CD14-positive monocyte (primary cell): ENCODE results near the gene DENND2D. TPM values are rescaled to one million over a fixed set of nuclear protein-coding genes. Genes with fewer than 3 reads are reported as not detected.

ENCODE experiments used
- DNase-seq, 3 donors: peaks; one replicate each; pipeline ENCODE4 v3.0.0-alpha.2; 2011 to 2022
- H2AFZ ChIP-seq: 2 replicates; pipeline ENCODE4 v1.6.0; 2012; ENCODE audit warnings: mild to moderate bottlenecking, low read depth, low read length, inconsistent platforms; ENCODE audit not compliant: insufficient read depth, poor library complexity, severe bottlenecking
- H3K27ac ChIP-seq, 2 donors: 1 replicate in 1 of 2; 2 replicates in 1 of 2; pipeline ENCODE4 v1.5.1; 2012 to 2013; ENCODE audit warnings: low read length in 2 of 2, control low read depth in 1 of 2, inconsistent platforms in 1 of 2, low read depth in 1 of 2, mild to moderate bottlenecking in 1 of 2
- H3K27me3 ChIP-seq, 2 donors: one replicate each; pipeline versions ENCODE4 v1.6.0 to v1.6.1; 2011 to 2013; ENCODE audit warnings: low read length in 2 of 2; ENCODE audit not compliant: control insufficient read depth in 2 of 2, insufficient read depth in 2 of 2
- H3K36me3 ChIP-seq, 2 donors: replicated peaks in 1 of 2; 1 replicate in 1 of 2; 2 replicates in 1 of 2; pipeline versions ENCODE4 v1.5.1 to v1.6.1; 2012 to 2013; ENCODE audit warnings: low read length in 2 of 2, control low read depth in 1 of 2, inconsistent platforms in 1 of 2, mild to moderate bottlenecking in 1 of 2; ENCODE audit not compliant: insufficient read depth in 2 of 2, control insufficient read depth in 1 of 2
- H3K4me1 ChIP-seq, 2 donors: 1 replicate in 1 of 2; 2 replicates in 1 of 2; pipeline versions ENCODE4 v1.5.1 to v1.6.1; 2012 to 2013; ENCODE audit warnings: low read length in 2 of 2, control low read depth in 1 of 2, inconsistent platforms in 1 of 2, mild to moderate bottlenecking in 1 of 2, moderate library complexity in 1 of 2; ENCODE audit not compliant: insufficient read depth in 2 of 2, control insufficient read depth in 1 of 2
- H3K4me2 ChIP-seq: replicated peaks from 2 replicates; pipeline ENCODE3; 2012; ENCODE audit warnings: low read length, moderate library complexity, mild to moderate bottlenecking; ENCODE audit not compliant: poor library complexity, severe bottlenecking; ENCODE audit errors: extremely low read depth
- H3K4me3 ChIP-seq, 3 experiments: fragments of 200-600 bp in 1 of 3; sonication (generic) in 1 of 3; replicated peaks in 1 of 3; 1 replicate in 2 of 3; 2 replicates in 1 of 3; pipeline ENCODE4 v1.5.1; 2011 to 2013; ENCODE audit warnings: low read length in 3 of 3, mild to moderate bottlenecking in 3 of 3, control low read depth in 2 of 3, low read depth in 2 of 3, inconsistent platforms in 1 of 3, moderate library complexity in 1 of 3
- H3K79me2 ChIP-seq: 2 replicates; pipeline ENCODE4 v1.6.0; 2012; ENCODE audit warnings: mild to moderate bottlenecking, control low read depth, inconsistent platforms, low read length, moderate library complexity; ENCODE audit not compliant: insufficient read depth
- H3K9ac ChIP-seq: 2 replicates; pipeline ENCODE4 v1.6.0; 2017; ENCODE audit warnings: low read length, mild to moderate bottlenecking; ENCODE audit not compliant: insufficient read depth, poor library complexity, severe bottlenecking
- H3K9me3 ChIP-seq, 2 donors: replicated peaks in 1 of 2; 1 replicate in 1 of 2; 2 replicates in 1 of 2; pipeline versions ENCODE4 v1.5.1 to v1.6.1; 2012 to 2013; ENCODE audit warnings: low read length in 2 of 2, control low read depth in 1 of 2; ENCODE audit not compliant: control insufficient read depth in 1 of 2, insufficient read depth in 1 of 2
- H4K20me1 ChIP-seq: 2 replicates; pipeline ENCODE4 v1.6.0; 2012; ENCODE audit warnings: mild to moderate bottlenecking, low read length, control low read depth, moderate library complexity; ENCODE audit not compliant: insufficient read depth
- H3K27ac Mint-ChIP-seq, 7 donors: one replicate each; pipeline ENCODE4 v1.8.0; 2020; ENCODE audit warnings: mild to moderate bottlenecking in 7 of 7, mixed read lengths in 7 of 7, moderate library complexity in 6 of 7, inconsistent platforms in 2 of 7
- H3K27me3 Mint-ChIP-seq, 3 donors: one replicate each; pipeline ENCODE4 v1.8.0; 2021 to 2022; ENCODE audit warnings: low read depth in 3 of 3, mild to moderate bottlenecking in 3 of 3, mixed read lengths in 3 of 3, moderate library complexity in 3 of 3, inconsistent platforms in 1 of 3
- H3K36me3 Mint-ChIP-seq, 2 donors: one replicate each; pipeline ENCODE4 v1.8.0; 2020; ENCODE audit warnings: mixed read lengths in 2 of 2, inconsistent platforms in 1 of 2, mild to moderate bottlenecking in 1 of 2
- H3K4me1 Mint-ChIP-seq: one replicate; pipeline ENCODE4 v1.8.0; 2020; ENCODE audit warnings: mild to moderate bottlenecking, mixed read lengths
- H3K4me3 Mint-ChIP-seq, 2 donors: one replicate each; pipeline ENCODE4 v1.8.0; 2020; ENCODE audit warnings: mild to moderate bottlenecking in 2 of 2, mixed read lengths in 2 of 2, moderate library complexity in 1 of 2
- H3K9me3 Mint-ChIP-seq, 7 donors: one replicate each; pipeline ENCODE4 v1.8.0; 2020 to 2022; ENCODE audit warnings: mixed read lengths in 7 of 7, mild to moderate bottlenecking in 6 of 7, moderate library complexity in 6 of 7, inconsistent platforms in 2 of 7
- CTCF ChIP-seq: fragments of 200-600 bp; IDR thresholded peaks from one replicate; pipeline ENCODE4 v1.8.0; 2022; ENCODE audit warnings: antibody characterized with exemption, mild to moderate bottlenecking
- WGBS: methylation state at CpG from one replicate; pipeline ENCODE4 v1.1.5; 2013; ENCODE audit warnings: missing lambda C conversion rate; ENCODE audit not compliant: insufficient coverage; 5-methylcytosine and 5-hydroxymethylcytosine counted together
- intact Hi-C, 2 donors: fragments of 100-400 bp; cut with micrococcal nuclease; formaldehyde crosslinking; loops; one replicate each; pipeline versions ENCODE4 v1.15.0 to v1.15.1; 2023
- polyA plus RNA-seq, 3 donors: library from polyadenylated mRNA; depleted of rRNA in 1 of 3; unstranded in 2 of 3; stranded (reverse) in 1 of 3; fragments of 300-500 nt in 2 of 3; fragments of >200 nt in 1 of 3; fragmentation: Illumina TruSeq in 2 of 3; gene quantifications; 1 replicate in 2 of 3; 2 replicates in 1 of 3; pipeline ENCODE4 v1.2.3, GENCODE V29; 2012 to 2021

The DENND2D gene
- polyA plus RNA-seq, 3 donors, result 19.1 to 24.0 (median 22.4) TPM

GRCh38 chr1:111193712-111194480 lies 6.5 kb downstream of the DENND2D start:
- Histone ChIP-seq H2AFZ (no peak overlapping the region), H3K9me3 (no peaks in the 10 kb centered on the region), H4K20me1 (no peaks in the 10 kb centered on the region), H3K36me3 (peaks cover 22 to 74% of the 10 kb centered on the region in 2 donors), H3K4me1 (peaks cover 87 to 94% of the 10 kb centered on the region in 2 donors), H3K4me3 (peak overlapping the region in 1 of 3 experiments; percentile 52), H3K4me2 (peak overlapping the region; percentile 61), H3K79me2 (peaks cover 5% of the 10 kb centered on the region), H3K27ac (peak overlapping the region; percentile 79 to 86), H3K27me3 (no peaks in the 10 kb centered on the region), H3K9ac (no peak overlapping the region)
- H3K36me3 Mint-ChIP-seq, result peaks cover 79 to 83% of the 10 kb centered on the region in 2 donors
- no peaks in the 10 kb centered on the region for H3K27me3 Mint-ChIP-seq
- H3K9me3 Mint-ChIP-seq, result peaks cover 0 to 2% (median 0%) of the 10 kb centered on the region in 7 donors
- TF ChIP-seq CTCF, result no peak
- peak overlapping the region in 1 of 2 donors; percentile 78 for H3K4me3 Mint-ChIP-seq
- intact Hi-C loops, result loop anchor here in 1 of 2 donors (5.0 kb wide), 1 partner anchor 52 kb away; the partner anchor contains the start of genes CEPT1 and DRAM2
- no peak for DNase-seq
- H3K4me1 Mint-ChIP-seq, result peaks cover 82% of the 10 kb centered on the region
- H3K27ac Mint-ChIP-seq, result peak overlapping the region; percentile 82 to 97 (median 91)
- WGBS, result 100% methylated on average over 1 of the region's 3 CpGs

GRCh38 chr1:111192658-111193519 lies 7.6 kb downstream of the DENND2D start:
- Histone ChIP-seq H3K36me3 (peaks cover 32 to 78% of the 10 kb centered on the region in 2 donors), H3K9me3 (no peaks in the 10 kb centered on the region), H3K4me2 (peak overlapping the region; percentile 61), H3K4me1 (peaks cover 77 to 90% of the 10 kb centered on the region in 2 donors), H4K20me1 (no peaks in the 10 kb centered on the region), H3K79me2 (no peaks in the 10 kb centered on the region), H2AFZ (peak overlapping the region; percentile 14), H3K4me3 (peak overlapping the region in 1 of 3 experiments; percentile 52), H3K27me3 (no peaks in the 10 kb centered on the region), H3K9ac (peak overlapping the region; percentile 20), H3K27ac (peak overlapping the region; percentile 79 to 86)
- DNase-seq, result peak; percentile 65 to 96 (median 86)
- Mint-ChIP-seq H3K27me3 (no peaks in the 10 kb centered on the region), H3K4me1 (peaks cover 71% of the 10 kb centered on the region), H3K36me3 (peaks cover 80 to 83% of the 10 kb centered on the region in 2 donors), H3K27ac (peak overlapping the region; percentile 82 to 97 (median 91)), H3K4me3 (peak overlapping the region; percentile 24 to 78), H3K9me3 (peaks cover 0 to 2% (median 0%) of the 10 kb centered on the region in 7 donors)
- intact Hi-C loops, result loop anchor here in 1 of 2 donors (5.0 kb wide), 1 partner anchor 51 kb away; the partner anchor contains the start of genes CEPT1 and DRAM2
- TF ChIP-seq CTCF, result no peak
- 66% methylated on average over 7 of the region's 10 CpGs for WGBS
